Anterior cingulate cortex (tissue), 58 donors: Measurements from ENCODE around the gene OR2B2.
A peak's percentile ranks its signal among the peaks of the same experiment; 100 is the strongest.

Experiments
- DNase-seq, 58 donors: peaks; one replicate each; lab custom pipeline; 2025; lab: John Stamatoyannopoulos, UW

The OR2B2 gene

GRCh38 chr6:27868311-27868710 is 43.9 kb downstream of the OR2B2 start:
- DNase-seq, result no peak

GRCh38 chr6:27867945-27868300 is 44.3 kb downstream of the OR2B2 start:
- DNase-seq, result no peak

- DNase-seq, result peak in 6 of 58 donors; percentile 2 to 34 (median 13)
Observed at GRCh38 chr6:27867051-27867944, 44.9 kb downstream of the OR2B2 start.

GRCh38 chr6:27866357-27867050 is 45.7 kb downstream of the OR2B2 start:
- DNase-seq, result peak in 1 of 58 donors; percentile 13

DNA sequence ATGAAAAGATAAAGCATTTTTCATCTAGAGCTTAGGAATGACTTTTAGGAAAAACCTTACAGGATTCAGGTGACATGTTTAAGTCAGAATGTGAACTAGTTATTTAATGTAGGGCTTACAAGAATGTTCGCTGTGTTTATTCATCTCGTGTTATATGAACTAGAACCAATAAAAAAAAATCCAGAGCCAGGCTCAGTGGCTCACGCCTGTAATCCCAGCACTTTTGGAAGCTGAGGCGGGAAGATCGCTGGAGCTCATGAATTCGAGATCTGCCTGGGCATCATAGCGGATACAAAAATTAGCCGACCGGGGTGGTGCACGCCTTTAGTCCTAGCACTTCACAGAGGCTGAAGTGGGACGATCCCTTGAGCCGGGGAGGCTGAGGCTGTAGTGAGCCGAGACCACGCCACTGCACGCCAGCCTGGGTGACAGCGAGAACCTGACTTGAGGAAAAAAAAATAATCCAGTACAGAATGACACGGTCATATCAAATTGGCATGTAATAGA is 46.3 kb downstream of the OR2B2 start:
- no peak for DNase-seq

GRCh38 chr6:27864906-27865849 is 47.0 kb downstream of the OR2B2 start:
- DNase-seq, result peak in 24 of 58 donors; percentile 8 to 83 (median 26)

GRCh38 chr6:27863962-27864905 is 48.0 kb downstream of the OR2B2 start:
- no peak for DNase-seq

- peak in 9 of 58 donors; percentile 4 to 39 (median 16) for DNase-seq
Observed at GRCh38 chr6:27862396-27863066, 49.7 kb downstream of the OR2B2 start.

DNA sequence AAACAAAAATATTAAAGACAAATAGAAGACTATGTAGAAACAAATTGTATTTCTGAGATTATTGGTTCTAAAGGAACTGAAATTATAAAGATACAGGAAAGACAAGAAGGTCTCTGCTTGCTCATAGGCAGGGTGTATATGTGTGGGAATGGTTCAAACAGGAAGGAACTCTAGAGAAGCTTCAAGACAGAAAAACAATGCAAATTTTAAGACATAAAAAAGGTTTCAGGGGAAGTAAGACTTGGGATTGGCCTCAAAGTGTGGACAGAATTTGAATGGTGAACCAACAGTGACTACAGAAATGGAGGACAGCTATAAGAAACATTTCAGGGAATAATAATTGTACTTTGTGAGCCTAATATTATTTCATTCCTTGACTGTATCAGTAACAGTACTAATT is 50.3 kb downstream of the OR2B2 start:
- DNase-seq, result no peak

DNA sequence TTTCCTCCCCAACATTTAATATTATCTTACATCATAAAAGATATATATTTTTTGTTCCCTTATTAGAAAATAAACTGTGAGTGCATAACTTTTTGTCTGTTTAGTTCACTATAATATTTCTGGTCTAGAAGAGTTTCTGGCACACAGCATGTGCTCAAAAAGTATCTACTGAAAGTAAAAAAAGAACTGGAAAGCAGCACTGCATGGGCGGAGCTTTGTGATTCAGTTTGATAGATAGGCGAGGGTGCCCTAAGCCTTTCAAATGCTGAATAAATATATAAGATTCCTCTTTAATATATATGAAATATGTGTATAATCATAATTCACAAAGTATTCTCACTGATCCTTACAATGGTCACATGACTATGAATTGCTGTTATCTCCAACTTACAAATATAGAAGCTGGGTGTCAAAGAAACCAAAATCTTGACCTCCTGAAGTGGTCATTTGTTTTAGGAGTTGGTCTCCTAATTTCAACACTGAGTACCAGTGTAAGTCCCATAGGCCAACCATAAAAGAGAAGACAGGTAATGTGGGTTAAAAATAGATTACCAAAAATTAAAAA is 50.8 kb downstream of the OR2B2 start:
- DNase-seq, result no peak
